HG03280 (cell line): ENCODE data around the gene G2E3.

Source experiments
- ATAC-seq: cut with Tn5 transposase; IDR thresholded peaks from one replicate; pipeline ENCODE4 v1.9.1; 2021; ENCODE audit warnings: mild to moderate bottlenecking, moderate library complexity; ENCODE audit not compliant: unreplicated experiment

Gene G2E3

GRCh38 chr14:30648471-30648870 is 89.5 kb downstream of the G2E3 start:
- ATAC-seq, result no peak

- no peak for ATAC-seq
These were observed 93.0 kb downstream of the G2E3 start for GRCh38 chr14:30651937-30652336.

- ATAC-seq, result no peak
These were observed 96.2 kb downstream of the G2E3 start for GRCh38 chr14:30655124-30655523.

GRCh38 chr14:30655658-30656057 is 96.7 kb downstream of the G2E3 start:
- ATAC-seq, result no peak

GRCh38 chr14:30656190-30656632 is 97.3 kb downstream of the G2E3 start:
- no peak for ATAC-seq

GRCh38 chr14:30657050-30657449 is 98.1 kb downstream of the G2E3 start:
- ATAC-seq, result no peak

GRCh38 chr14:30657606-30658163 is 98.7 kb downstream of the G2E3 start:
- no peak for ATAC-seq

- ATAC-seq, result no peak
These were observed 99.7 kb downstream of the G2E3 start for GRCh38 chr14:30658645-30659044.

GRCh38 chr14:30669594-30669993 is 110.6 kb downstream of the G2E3 start:
- ATAC-seq, result no peak
